ENCODE results near the gene RGP1. TPM values are rescaled to one million over a fixed set of nuclear protein-coding genes. Genes with fewer than 3 reads are reported as not detected.

Gene RGP1
- total and polyA plus RNA-seq, 2 experiments from 2014 or later = 4.7 to 19.1 TPM

DNA sequence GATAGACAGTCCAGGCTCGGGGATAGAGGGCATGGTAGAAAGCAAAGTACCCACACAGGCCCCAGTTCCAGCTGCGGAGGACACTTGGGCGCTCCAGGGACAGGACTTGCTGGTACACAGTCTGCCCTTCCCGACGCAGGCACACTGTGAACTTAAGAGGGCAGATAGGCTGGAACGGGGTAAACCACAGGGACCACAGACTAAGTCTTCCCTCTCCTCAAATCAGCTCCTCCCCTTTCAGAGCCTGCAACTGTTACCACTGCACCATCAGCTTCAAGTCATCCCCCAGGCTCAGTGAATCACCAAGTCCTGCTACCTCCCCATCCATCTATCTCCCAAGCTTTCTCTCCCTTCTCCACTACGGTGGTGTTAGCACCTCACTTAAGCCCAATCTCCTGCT is 7.3 kb upstream of the RGP1 start:
- Histone ChIP-seq H3K27ac (no peak overlapping the region), H3K36me3 (ENCODE audit: low read depth) (peaks cover 28% of the 10 kb centered on the region), H3K9me3 (ENCODE audit: low read depth) (no peaks in the 10 kb centered on the region), H3F3A (ENCODE audit: insufficient read depth) (no peaks in the 10 kb centered on the region; the same call in 1 of the 2 replicates), H3K9ac (no peak overlapping the region), H3K79me2 (ENCODE audit: insufficient read depth) (peaks cover 41% of the 10 kb centered on the region), H3K9me2 (ENCODE audit: insufficient read depth) (no peaks in the 10 kb centered on the region), H3K4me1 (ENCODE audit: insufficient read depth) (peaks cover 15% of the 10 kb centered on the region), H3K27me3 (replicated peaks; ENCODE audit: insufficient read depth) (no peaks in the 10 kb centered on the region), H3K4me2 (ENCODE audit: unreplicated experiment) (no peak overlapping the region), H2AFZ (no peak overlapping the region), H4K20me1 (ENCODE audit: insufficient read depth) (peaks cover 4% of the 10 kb centered on the region; the same call in 1 of the 2 replicates), H3K4me3 (no peak overlapping the region)
- DNase-seq = no peak
- in situ Hi-C loops (cut with MboI) = no loop called here
- no peak for TF ChIP-seq EZH2phosphoT487 (IDR thresholded peaks at IDR 0.05; ENCODE audit: insufficient read depth, low read depth)
- WGBS, 2 experiments (ENCODE audit: low coverage in 1 of 2, low lambda C conversion rate in 2 of 2, missing lambda C conversion rate in 2 of 2) = 94 to 99% methylated on average over 7 of the region's 7 CpGs

- Histone ChIP-seq H4K20me1 (ENCODE audit: insufficient read depth) (peaks cover 13% of the 10 kb centered on the region; the same call in 1 of the 2 replicates), H2AFZ (no peak overlapping the region), H3K9ac (no peak overlapping the region), H3K9me2 (ENCODE audit: insufficient read depth) (no peaks in the 10 kb centered on the region), H3K4me3 (no peak overlapping the region), H3K4me2 (ENCODE audit: unreplicated experiment) (no peak overlapping the region), H3K27me3 (replicated peaks; ENCODE audit: insufficient read depth) (no peaks in the 10 kb centered on the region), H3K36me3 (ENCODE audit: low read depth) (peaks cover 17% of the 10 kb centered on the region), H3K4me1 (ENCODE audit: insufficient read depth) (peaks cover 26% of the 10 kb centered on the region), H3F3A (ENCODE audit: insufficient read depth) (no peaks in the 10 kb centered on the region; the same call in 1 of the 2 replicates), H3K9me3 (ENCODE audit: low read depth) (no peaks in the 10 kb centered on the region), H3K27ac (no peak overlapping the region), H3K79me2 (ENCODE audit: insufficient read depth) (peaks cover 54% of the 10 kb centered on the region)
- WGBS, 2 experiments (ENCODE audit: low coverage in 1 of 2, low lambda C conversion rate in 2 of 2, missing lambda C conversion rate in 2 of 2) = 50 to 57% methylated on average over 2 of the region's 2 CpGs
- no peak for TF ChIP-seq EZH2 (IDR thresholded peaks at IDR 0.05; ENCODE audit: insufficient read depth, poor library complexity, severe bottlenecking)
- no peak for DNase-seq
- in situ Hi-C loops (cut with MboI) = no loop called here
Observed at GRCh38 chr9:35743452-35743851, 5.6 kb upstream of the RGP1 start.

DNA sequence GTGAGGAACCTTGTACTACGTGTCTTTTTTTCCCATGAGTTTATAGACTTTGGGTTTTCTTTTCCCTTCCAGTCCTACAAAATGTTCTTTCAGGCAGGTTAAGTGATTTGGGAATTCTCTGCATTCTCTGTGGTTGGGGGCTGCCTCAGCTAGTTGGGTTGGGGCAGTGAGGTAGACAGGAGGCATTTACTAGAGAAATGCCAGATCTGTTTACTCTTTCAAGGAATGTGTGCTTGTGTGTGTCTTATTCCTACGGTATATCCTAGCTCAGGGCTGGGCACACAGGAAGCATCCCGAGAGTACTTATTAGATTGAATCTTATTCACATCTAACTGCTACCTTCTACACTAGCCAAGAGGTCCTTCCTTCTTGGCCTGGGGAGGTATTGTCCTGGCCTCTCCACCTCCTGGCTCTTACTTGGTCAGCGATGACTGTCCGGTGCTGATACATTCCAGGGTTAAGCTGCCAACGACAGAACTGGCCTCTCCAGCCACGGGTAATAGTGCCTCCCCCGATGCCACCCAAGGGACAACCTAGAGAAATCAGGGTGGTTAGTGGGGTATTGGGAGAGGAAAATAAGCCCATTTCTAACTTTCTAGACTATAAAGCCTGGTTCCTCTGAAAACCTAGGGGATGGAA is 5.1 kb upstream of the RGP1 start:
- peaks cover 58% of the 10 kb centered on the region for H3K79me2 ChIP-seq (ENCODE audit: insufficient read depth)
- H3K4me3 ChIP-seq = no peak overlapping the region
- no peak overlapping the region for H2AFZ ChIP-seq
- peaks cover 13% of the 10 kb centered on the region; the same call in 1 of the 2 replicates for H4K20me1 ChIP-seq (ENCODE audit: insufficient read depth)
- no peak overlapping the region for H3K9ac ChIP-seq
- H3K4me1 ChIP-seq (ENCODE audit: insufficient read depth) = peaks cover 26% of the 10 kb centered on the region
- in situ Hi-C loops (cut with MboI) = no loop called here
- no peaks in the 10 kb centered on the region for H3K27me3 ChIP-seq (replicated peaks; ENCODE audit: insufficient read depth)
- no peaks in the 10 kb centered on the region for H3K9me3 ChIP-seq (ENCODE audit: low read depth)
- H3K9me2 ChIP-seq (ENCODE audit: insufficient read depth) = no peaks in the 10 kb centered on the region
- H3K4me2 ChIP-seq (ENCODE audit: unreplicated experiment) = no peak overlapping the region
- TF ChIP-seq EZH2 (IDR thresholded peaks at IDR 0.05; ENCODE audit: insufficient read depth, poor library complexity, severe bottlenecking) (no peak), EZH2phosphoT487 (IDR thresholded peaks at IDR 0.05; ENCODE audit: insufficient read depth, low read depth) (no peak)
- no peak for DNase-seq
- no peak overlapping the region for H3K27ac ChIP-seq
- H3K36me3 ChIP-seq (ENCODE audit: low read depth) = peaks cover 17% of the 10 kb centered on the region
- H3F3A ChIP-seq (ENCODE audit: insufficient read depth) = no peaks in the 10 kb centered on the region
- 83 to 84% methylated on average over 8 of the region's 8 CpGs for WGBS, 2 experiments (ENCODE audit: low coverage in 1 of 2, low lambda C conversion rate in 2 of 2, missing lambda C conversion rate in 2 of 2)

- H2AFZ ChIP-seq = no peak overlapping the region
- DNase-seq = no peak
- TF ChIP-seq EZH2 (IDR thresholded peaks at IDR 0.05; ENCODE audit: insufficient read depth, poor library complexity, severe bottlenecking) (no peak), EZH2phosphoT487 (IDR thresholded peaks at IDR 0.05; ENCODE audit: insufficient read depth, low read depth) (no peak)
- peaks cover 26% of the 10 kb centered on the region for H3K4me1 ChIP-seq (ENCODE audit: insufficient read depth)
- peak overlapping the region; percentile 90 for H3K4me3 ChIP-seq
- peaks cover 68% of the 10 kb centered on the region for H3K79me2 ChIP-seq (ENCODE audit: insufficient read depth)
- 11 to 30% methylated on average over 1 of the region's 1 CpG for WGBS, 2 experiments (ENCODE audit: low coverage in 1 of 2, low lambda C conversion rate in 2 of 2, missing lambda C conversion rate in 2 of 2)
- in situ Hi-C loops (cut with MboI) = no loop called here
- no peaks in the 10 kb centered on the region for H3K9me2 ChIP-seq (ENCODE audit: insufficient read depth)
- no peaks in the 10 kb centered on the region for H3F3A ChIP-seq (ENCODE audit: insufficient read depth)
- peaks cover 17% of the 10 kb centered on the region for H3K36me3 ChIP-seq (ENCODE audit: low read depth)
- peak overlapping the region; percentile 85; the same call in 1 of the 2 replicates for H3K9ac ChIP-seq
- no peaks in the 10 kb centered on the region for H3K27me3 ChIP-seq (replicated peaks; ENCODE audit: insufficient read depth)
- no peaks in the 10 kb centered on the region for H3K9me3 ChIP-seq (ENCODE audit: low read depth)
- H3K4me2 ChIP-seq (ENCODE audit: unreplicated experiment) = peak overlapping the region; percentile 94
- peaks cover 13% of the 10 kb centered on the region; the same call in 1 of the 2 replicates for H4K20me1 ChIP-seq (ENCODE audit: insufficient read depth)
- no peak overlapping the region for H3K27ac ChIP-seq
Observed at GRCh38 chr9:35745569-35745968, 3.5 kb upstream of the RGP1 start.

Data from GM23248 (cell line).